GM13977 (cell line): Measurements from ENCODE around the gene FSTL4.

Experiments used
- DNase-seq: peaks from one replicate; pipeline ENCODE4 v3.0.0; 2012; ENCODE audit warnings: low spot score
- CTCF ChIP-seq: IDR thresholded peaks from 2 replicates; pipeline ENCODE4 v1.5.1; 2012; ENCODE audit warnings: mild to moderate bottlenecking, control low read depth; ENCODE audit not compliant: insufficient read depth; ENCODE audit errors: extremely low read depth, missing control alignments
- in situ Hi-C: fragments of 300-500 bp; cut with MboI; formaldehyde crosslinking; loops from one replicate; pipeline ENCODE4 v1.12.0; 2022; ENCODE audit warnings: low sequenced_read_pairs, low pct_unique_long_range_greater_than_20kb, mixed read lengths, inconsistent platforms; ENCODE audit not compliant: unreplicated experiment

Gene FSTL4

DNA sequence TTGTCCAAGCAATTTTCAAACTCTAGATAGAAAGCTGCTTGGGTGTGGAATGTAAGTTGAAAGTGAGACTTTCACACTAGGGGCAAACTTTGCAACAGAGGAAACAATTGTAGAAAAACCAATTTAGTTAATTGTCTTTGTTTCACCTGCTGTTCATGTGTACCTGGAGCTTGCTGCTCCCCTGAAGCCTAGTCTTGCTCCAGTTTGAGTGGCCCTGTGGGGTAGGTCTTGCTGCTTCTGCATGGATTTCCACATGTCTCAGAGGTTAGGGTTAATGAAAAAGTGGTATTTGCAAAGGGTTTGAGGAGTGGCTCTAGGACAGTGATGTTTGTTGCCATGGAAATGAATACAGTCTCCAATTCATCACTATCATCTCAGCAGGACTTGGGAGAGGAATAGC, 182.2 kb downstream of the FSTL4 start:
- no peak for DNase-seq
- no peak for TF ChIP-seq CTCF
- in situ Hi-C loops: no loop called here

- in situ Hi-C loops: no loop called here
- no peak for TF ChIP-seq CTCF
- DNase-seq: no peak
These were observed 183.3 kb downstream of the FSTL4 start for GRCh38 chr5:133429046-133429445.

GRCh38 chr5:133428072-133428660, 184.2 kb downstream of the FSTL4 start:
- TF ChIP-seq CTCF: no peak
- DNase-seq: no peak
- in situ Hi-C loops: no loop called here

GRCh38 chr5:133427121-133427777, 185.1 kb downstream of the FSTL4 start:
- in situ Hi-C loops: no loop called here
- DNase-seq: no peak
- no peak for TF ChIP-seq CTCF

- DNase-seq: no peak
- in situ Hi-C loops: no loop called here
- no peak for TF ChIP-seq CTCF
These were observed 186.1 kb downstream of the FSTL4 start for GRCh38 chr5:133426264-133426663.

DNA sequence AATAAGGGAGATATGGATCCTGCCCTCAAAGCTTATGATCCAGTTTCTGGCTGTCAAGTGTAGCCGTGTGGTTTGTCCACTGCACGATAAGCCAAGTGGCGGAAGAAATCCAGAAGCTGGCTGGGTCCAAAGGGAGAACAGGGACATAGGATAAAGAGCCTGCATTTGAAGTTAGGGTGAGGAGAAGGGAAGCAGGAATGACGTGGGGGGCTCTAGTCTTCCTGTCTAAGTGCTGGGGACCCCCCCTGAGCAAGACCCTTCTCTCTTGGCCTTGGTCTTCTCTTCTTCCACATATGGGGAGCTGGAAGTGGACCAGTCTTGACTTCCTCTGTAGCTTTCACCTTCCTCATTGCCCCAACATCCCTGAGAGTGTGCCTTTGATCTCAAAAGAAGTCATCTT, 186.6 kb downstream of the FSTL4 start:
- DNase-seq: no peak
- TF ChIP-seq CTCF: no peak
- in situ Hi-C loops: no loop called here
